Mesenchymal stem cell (in vitro differentiated cells and primary cell): ENCODE measurements around the gene PAX6.

ENCODE experiments used
- DNase-seq: peaks from one replicate; pipeline ENCODE4 v3.0.0-alpha.2; 2013
- H2AFZ ChIP-seq: one replicate; pipeline ENCODE4 v1.6.1; 2013; ENCODE audit warnings: low read depth, mild to moderate bottlenecking, control low read depth, inconsistent platforms, low read length, moderate library complexity
- H2AK5ac ChIP-seq: 2 replicates; pipeline ENCODE4 v1.6.1; 2013; ENCODE audit warnings: low read length, moderate library complexity, mild to moderate bottlenecking, inconsistent platforms; ENCODE audit not compliant: severe bottlenecking
- H2BK120ac ChIP-seq: one replicate; pipeline ENCODE4 v1.6.1; 2013; ENCODE audit warnings: low read depth, mild to moderate bottlenecking, inconsistent platforms, low read length, moderate library complexity
- H2BK12ac ChIP-seq, 2 experiments: one replicate each; pipeline ENCODE4 v1.6.1; 2013; ENCODE audit warnings: inconsistent platforms in 2 of 2, low read length in 2 of 2, mild to moderate bottlenecking in 2 of 2, moderate library complexity in 2 of 2, control low read depth in 1 of 2
- H2BK15ac ChIP-seq: one replicate; pipeline ENCODE4 v1.6.1; 2013; ENCODE audit warnings: mild to moderate bottlenecking, low read depth, inconsistent platforms; ENCODE audit not compliant: poor library complexity, severe bottlenecking
- H2BK5ac ChIP-seq: 2 replicates; pipeline ENCODE4 v1.6.1; 2013; ENCODE audit warnings: low read depth, mild to moderate bottlenecking, low read length, control low read depth, inconsistent platforms; ENCODE audit not compliant: poor library complexity, severe bottlenecking
- H3K14ac ChIP-seq, 2 experiments: one replicate each; pipeline ENCODE4 v1.6.1; 2013; ENCODE audit warnings: inconsistent platforms in 2 of 2, low read length in 2 of 2, control low read depth in 1 of 2, mild to moderate bottlenecking in 1 of 2, moderate library complexity in 1 of 2
- H3K18ac ChIP-seq, 2 experiments: one replicate each; pipeline ENCODE4 v1.6.1; 2013; ENCODE audit warnings: inconsistent platforms in 2 of 2, low read length in 2 of 2, control low read depth in 1 of 2, low read depth in 1 of 2, mild to moderate bottlenecking in 1 of 2
- H3K23ac ChIP-seq, 2 experiments: one replicate each; pipeline ENCODE4 v1.6.1; 2013; ENCODE audit warnings: inconsistent platforms in 2 of 2, low read length in 2 of 2, mild to moderate bottlenecking in 2 of 2, moderate library complexity in 2 of 2, control low read depth in 1 of 2
- H3K27ac ChIP-seq: 2 replicates; pipeline ENCODE4 v1.5.1; 2013; ENCODE audit warnings: mild to moderate bottlenecking, moderate library complexity, low read length, control low read depth, inconsistent platforms; ENCODE audit not compliant: poor library complexity, severe bottlenecking
- H3K27me3 ChIP-seq, 2 experiments: 2 replicates each; pipeline versions ENCODE4 v1.6.1 to v1.7.0; 2013; ENCODE audit warnings: low read length in 2 of 2, mild to moderate bottlenecking in 2 of 2, moderate library complexity in 2 of 2, control low read depth in 1 of 2, inconsistent platforms in 1 of 2; ENCODE audit not compliant: control insufficient read depth in 1 of 2, insufficient read depth in 1 of 2
- H3K36me3 ChIP-seq, 2 experiments: 2 replicates each; pipeline versions ENCODE4 v1.6.1 to v1.7.0; 2013; ENCODE audit warnings: low read length in 2 of 2, control low read depth in 1 of 2, inconsistent platforms in 1 of 2, low read depth in 1 of 2, mild to moderate bottlenecking in 1 of 2; ENCODE audit not compliant: insufficient read depth in 2 of 2, control insufficient read depth in 1 of 2
- H3K4ac ChIP-seq, 2 experiments: one replicate each; pipeline ENCODE4 v1.6.1; 2013; ENCODE audit warnings: inconsistent platforms in 2 of 2, low read length in 2 of 2, mild to moderate bottlenecking in 2 of 2, moderate library complexity in 2 of 2, control low read depth in 1 of 2, low read depth in 1 of 2
- H3K4me1 ChIP-seq: 2 replicates; pipeline ENCODE4 v1.6.1; 2013; ENCODE audit warnings: low read depth, low read length, control low read depth; ENCODE audit not compliant: control insufficient read depth, insufficient read depth
- H3K4me2 ChIP-seq: 2 replicates; pipeline ENCODE4 v1.6.1; 2013; ENCODE audit warnings: low read length, mild to moderate bottlenecking, inconsistent platforms; ENCODE audit not compliant: poor library complexity, severe bottlenecking
- H3K4me3 ChIP-seq, 2 experiments: 2 replicates each; pipeline versions ENCODE4 v1.5.1 to v1.7.0; 2013; ENCODE audit warnings: low read length in 2 of 2, mild to moderate bottlenecking in 2 of 2, control low read depth in 1 of 2, low read depth in 1 of 2; ENCODE audit not compliant: insufficient read depth in 1 of 2
- H3K79me1 ChIP-seq: replicated peaks from 2 replicates; pipeline ENCODE4 v1.6.1; 2013; ENCODE audit warnings: mild to moderate bottlenecking, control low read depth, low read length, inconsistent platforms; ENCODE audit not compliant: poor library complexity, severe bottlenecking
- H3K9ac ChIP-seq: 2 replicates; pipeline ENCODE4 v1.7.0; 2013; ENCODE audit warnings: mild to moderate bottlenecking, low read length, moderate library complexity
- H3K9me3 ChIP-seq: 2 replicates; pipeline ENCODE4 v1.7.0; 2013; ENCODE audit warnings: mild to moderate bottlenecking, low read length; ENCODE audit not compliant: control insufficient read depth
- H4K8ac ChIP-seq: one replicate; pipeline ENCODE4 v1.6.1; 2013; ENCODE audit warnings: inconsistent platforms, mild to moderate bottlenecking, low read length, moderate library complexity
- H4K91ac ChIP-seq: one replicate; pipeline ENCODE4 v1.6.1; 2013; ENCODE audit warnings: mild to moderate bottlenecking, low read length, inconsistent platforms
- WGBS: methylation state at CpG from one replicate; pipeline ENCODE4 v1.1.7; 2013; ENCODE audit warnings: mixed read lengths; 5-methylcytosine and 5-hydroxymethylcytosine counted together

Gene PAX6

DNA sequence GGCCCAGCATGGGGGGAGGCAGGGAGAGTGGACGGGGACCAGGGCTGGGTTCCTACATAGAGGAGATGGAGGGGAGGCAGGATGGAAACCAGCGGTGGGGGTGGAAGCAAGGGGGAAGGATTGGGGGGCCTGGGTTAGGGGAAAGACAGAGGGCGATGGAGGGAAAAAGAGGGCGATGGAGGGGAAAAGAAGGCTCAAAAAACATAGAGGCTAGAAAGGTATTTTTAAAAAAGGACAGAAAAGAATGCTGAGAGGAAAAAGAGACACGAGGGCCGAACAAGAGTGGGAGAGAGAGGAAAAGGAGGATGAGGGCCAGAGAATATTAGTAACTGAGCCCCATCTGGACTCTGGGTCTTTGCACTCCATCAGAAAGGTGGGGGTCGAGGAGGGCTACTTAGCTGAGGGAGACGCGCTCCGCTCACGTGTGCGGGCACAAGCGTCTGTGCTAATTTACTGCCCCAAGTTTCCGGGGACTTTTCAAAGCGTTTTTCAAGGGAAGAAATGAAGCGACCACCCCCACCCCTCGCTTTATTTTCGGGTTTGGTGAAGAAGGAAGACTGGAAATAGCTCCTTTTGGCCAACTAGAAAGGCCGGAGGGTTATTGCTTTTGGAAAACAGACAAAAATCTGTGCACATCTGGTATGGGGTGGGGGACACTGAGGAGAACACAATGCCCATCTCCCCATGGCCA, 14.5 kb downstream of the PAX6 start:
- H3K9me3 ChIP-seq = peaks cover 5% of the 10 kb centered on the region
- no peak overlapping the region for H4K8ac ChIP-seq
- H3K23ac ChIP-seq = no peak overlapping the region
- no peak overlapping the region for H2BK12ac ChIP-seq
- no peak overlapping the region for H3K18ac ChIP-seq
- H3K4ac ChIP-seq = no peak overlapping the region
- WGBS = 7% methylated on average over 18 of the region's 19 CpGs
- no peaks in the 10 kb centered on the region for H3K79me1 ChIP-seq
- H3K14ac ChIP-seq = no peak overlapping the region
- no peak overlapping the region for H2AFZ ChIP-seq
- peaks cover 74 to 79% of the 10 kb centered on the region in 2 experiments for H3K27me3 ChIP-seq
- no peak overlapping the region for H3K27ac ChIP-seq
- H3K4me2 ChIP-seq = no peak overlapping the region
- no peak overlapping the region for H2BK5ac ChIP-seq
- H2BK15ac ChIP-seq = no peak overlapping the region
- H2AK5ac ChIP-seq = no peak overlapping the region
- H3K4me1 ChIP-seq = peaks cover 16% of the 10 kb centered on the region
- no peak overlapping the region for H2BK120ac ChIP-seq
- H4K91ac ChIP-seq = no peak overlapping the region
- no peak for DNase-seq
- no peak overlapping the region for H3K4me3 ChIP-seq
- no peaks in the 10 kb centered on the region for H3K36me3 ChIP-seq
- no peak overlapping the region for H3K9ac ChIP-seq

GRCh38 chr11:31795706-31796498, 15.2 kb downstream of the PAX6 start:
- H2BK12ac ChIP-seq = no peak overlapping the region
- no peak overlapping the region for H3K27ac ChIP-seq
- no peak overlapping the region for H2BK15ac ChIP-seq
- H2BK5ac ChIP-seq = no peak overlapping the region
- no peak overlapping the region for H4K8ac ChIP-seq
- 24% methylated on average over 19 of the region's 22 CpGs for WGBS
- H3K4me1 ChIP-seq = peaks cover 16% of the 10 kb centered on the region
- H3K79me1 ChIP-seq = no peaks in the 10 kb centered on the region
- H3K9me3 ChIP-seq = peaks cover 3% of the 10 kb centered on the region
- no peak overlapping the region for H3K23ac ChIP-seq
- H2BK120ac ChIP-seq = no peak overlapping the region
- no peaks in the 10 kb centered on the region for H3K36me3 ChIP-seq
- no peak overlapping the region for H3K4ac ChIP-seq
- no peak overlapping the region for H3K14ac ChIP-seq
- no peak overlapping the region for H4K91ac ChIP-seq
- no peak for DNase-seq
- H3K4me2 ChIP-seq = no peak overlapping the region
- no peak overlapping the region for H3K4me3 ChIP-seq
- H3K27me3 ChIP-seq = peaks cover 67 to 78% of the 10 kb centered on the region in 2 experiments
- H3K9ac ChIP-seq = no peak overlapping the region
- H2AK5ac ChIP-seq = no peak overlapping the region
- no peak overlapping the region for H3K18ac ChIP-seq
- no peak overlapping the region for H2AFZ ChIP-seq

- Histone ChIP-seq H3K4me1 (peaks cover 15% of the 10 kb centered on the region), H2BK12ac (no peak overlapping the region), H2AK5ac (no peak overlapping the region), H2BK120ac (no peak overlapping the region), H3K4me3 (no peak overlapping the region), H2AFZ (no peak overlapping the region), H2BK15ac (no peak overlapping the region), H3K27ac (no peak overlapping the region), H3K4me2 (no peak overlapping the region), H4K91ac (no peak overlapping the region), H3K36me3 (no peaks in the 10 kb centered on the region), H3K14ac (no peak overlapping the region), H3K9me3 (no peaks in the 10 kb centered on the region), H3K18ac (no peak overlapping the region), H3K23ac (no peak overlapping the region), H3K4ac (no peak overlapping the region), H2BK5ac (no peak overlapping the region), H3K79me1 (no peaks in the 10 kb centered on the region), H4K8ac (no peak overlapping the region), H3K9ac (no peak overlapping the region), H3K27me3 (peaks cover 58 to 67% of the 10 kb centered on the region in 2 experiments)
- 64% methylated on average over 4 of the region's 4 CpGs for whole genome bisulfite sequencing
- no peak for DNase-seq
Observed at GRCh38 chr11:31794548-31794947, 16.6 kb downstream of the PAX6 start.

- H3K36me3 ChIP-seq = no peaks in the 10 kb centered on the region
- no peak overlapping the region for H3K4ac ChIP-seq
- H3K9me3 ChIP-seq = no peaks in the 10 kb centered on the region
- no peak for DNase-seq
- H2AFZ ChIP-seq = no peak overlapping the region
- H2BK5ac ChIP-seq = no peak overlapping the region
- H3K23ac ChIP-seq = no peak overlapping the region
- WGBS = 93% methylated on average over 10 of the region's 10 CpGs
- no peak overlapping the region for H3K14ac ChIP-seq
- H3K4me3 ChIP-seq = no peak overlapping the region
- H2BK15ac ChIP-seq = no peak overlapping the region
- H3K4me2 ChIP-seq = no peak overlapping the region
- no peak overlapping the region for H2BK120ac ChIP-seq
- H2BK12ac ChIP-seq = no peak overlapping the region
- no peaks in the 10 kb centered on the region for H3K79me1 ChIP-seq
- H4K8ac ChIP-seq = no peak overlapping the region
- H4K91ac ChIP-seq = no peak overlapping the region
- no peak overlapping the region for H3K27ac ChIP-seq
- H3K4me1 ChIP-seq = peaks cover 5% of the 10 kb centered on the region
- H3K27me3 ChIP-seq = peaks cover 45 to 54% of the 10 kb centered on the region in 2 experiments
- H2AK5ac ChIP-seq = no peak overlapping the region
- no peak overlapping the region for H3K9ac ChIP-seq
- H3K18ac ChIP-seq = no peak overlapping the region
Observed at GRCh38 chr11:31793264-31793663, 17.9 kb downstream of the PAX6 start.
